ENCODE measurements around the gene MRPS27.

Gene MRPS27

GRCh38 chr5:72234868-72235267, 85.2 kb downstream of the MRPS27 start:
- DNase-seq (ENCODE audit: low read depth in 3 of 3, low spot score in 1 of 3) = no peak

GRCh38 chr5:72234265-72234700, 85.8 kb downstream of the MRPS27 start:
- DNase-seq (ENCODE audit: low read depth in 3 of 3, low spot score in 1 of 3) = no peak

- DNase-seq (ENCODE audit: low read depth in 3 of 3, low spot score in 1 of 3) = no peak
Observed at GRCh38 chr5:72233835-72234234, 86.2 kb downstream of the MRPS27 start.

GRCh38 chr5:72232838-72233237, 87.2 kb downstream of the MRPS27 start:
- DNase-seq (ENCODE audit: low read depth in 3 of 3, low spot score in 1 of 3) = no peak

GRCh38 chr5:72231991-72232703, 87.9 kb downstream of the MRPS27 start:
- no peak for DNase-seq (ENCODE audit: low read depth in 3 of 3, low spot score in 1 of 3)

DNA sequence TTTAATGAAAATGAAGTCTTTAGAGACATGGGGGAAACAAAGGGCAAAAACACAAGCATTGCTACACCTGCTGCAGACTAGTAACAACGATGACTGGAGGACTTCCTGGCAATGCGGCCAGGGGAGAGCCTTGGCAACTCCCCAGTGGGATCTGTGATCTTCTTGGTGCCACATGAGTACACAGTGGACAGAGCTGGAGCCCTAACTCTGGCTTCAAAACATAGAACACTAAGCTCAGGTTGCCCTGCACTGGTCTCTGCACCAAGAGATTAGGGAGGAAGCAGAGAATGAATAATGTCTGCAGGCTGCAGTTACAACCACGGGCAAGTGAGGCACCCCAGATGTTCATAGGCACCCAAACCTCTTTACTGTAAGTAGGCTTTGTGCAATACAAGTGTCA, 91.1 kb downstream of the MRPS27 start:
- no peak for DNase-seq (ENCODE audit: low read depth in 3 of 3, low spot score in 1 of 3)

GRCh38 chr5:72226950-72227349, 93.1 kb downstream of the MRPS27 start:
- DNase-seq (ENCODE audit: low read depth in 3 of 3, low spot score in 1 of 3) = no peak

GRCh38 chr5:72225741-72226140, 94.3 kb downstream of the MRPS27 start:
- DNase-seq (ENCODE audit: low read depth in 3 of 3, low spot score in 1 of 3) = no peak

DNA sequence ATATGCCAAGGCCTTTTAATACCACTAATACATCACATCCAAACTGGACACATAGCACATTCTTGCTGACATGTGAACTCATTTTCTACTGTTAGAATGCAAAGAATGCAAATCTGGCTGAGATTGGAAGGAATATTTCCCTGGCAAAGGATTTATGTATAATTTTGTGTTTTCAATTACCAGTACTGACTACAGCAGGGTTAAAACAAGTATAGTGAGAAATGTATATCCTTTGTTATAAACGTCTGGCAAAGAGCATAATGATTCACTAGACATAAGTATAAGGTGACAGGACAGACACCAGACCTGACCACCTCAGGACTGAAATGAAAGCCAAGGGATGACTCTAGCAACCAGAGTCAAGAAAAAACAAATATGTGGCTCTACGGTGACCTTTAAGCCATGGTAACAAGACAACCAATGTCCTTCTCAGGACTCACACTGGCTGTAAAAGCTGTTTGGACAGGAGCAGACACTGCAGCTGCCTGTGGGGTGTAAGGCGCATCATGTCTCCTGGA, 95.0 kb downstream of the MRPS27 start:
- no peak for DNase-seq (ENCODE audit: low read depth in 3 of 3, low spot score in 1 of 3)

DNA sequence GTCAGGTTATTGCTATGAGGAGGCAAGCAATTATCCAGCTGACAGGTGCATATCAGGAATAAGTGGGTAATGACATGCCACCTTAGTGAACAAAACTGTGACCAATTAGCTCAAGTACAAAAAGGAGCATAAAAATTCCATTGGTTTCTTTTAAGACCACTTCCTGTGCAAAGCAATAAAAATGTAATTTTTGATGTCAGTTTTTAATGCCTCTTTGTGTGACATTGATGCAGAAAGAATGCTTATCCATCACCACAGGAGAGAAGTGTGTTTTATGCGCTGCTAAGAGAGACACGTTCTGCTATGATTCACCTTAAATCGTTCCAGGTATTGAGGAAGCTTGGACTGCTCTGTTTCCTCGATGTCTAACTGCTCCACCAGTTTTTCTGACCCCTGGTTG, 96.7 kb downstream of the MRPS27 start:
- DNase-seq (ENCODE audit: low read depth in 3 of 3, low spot score in 1 of 3) = no peak

GRCh38 chr5:72222521-72222920, 97.5 kb downstream of the MRPS27 start:
- no peak for DNase-seq (ENCODE audit: low read depth in 3 of 3, low spot score in 1 of 3)

GRCh38 chr5:72221541-72221940, 98.5 kb downstream of the MRPS27 start:
- no peak for DNase-seq (ENCODE audit: low read depth in 3 of 3, low spot score in 1 of 3)

DNA sequence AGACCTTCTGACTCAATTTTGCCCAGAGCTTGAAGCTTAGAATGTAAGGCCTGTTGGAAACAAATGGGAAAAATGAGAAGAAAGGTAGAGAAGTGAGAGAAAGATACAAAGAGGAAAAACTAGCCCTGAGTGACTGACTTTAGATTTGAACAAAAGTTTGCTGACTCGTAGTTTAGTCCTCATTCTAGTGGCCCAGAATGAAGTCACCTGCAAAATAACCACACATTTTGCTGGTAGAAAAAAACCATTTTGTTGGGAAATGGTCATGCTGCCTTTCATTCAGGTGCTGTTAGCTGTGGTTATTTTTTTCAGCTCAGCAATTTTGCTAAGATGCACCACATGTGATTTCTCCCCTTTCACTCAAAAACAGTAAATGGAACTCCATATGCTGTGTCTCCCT, 98.9 kb downstream of the MRPS27 start:
- DNase-seq (ENCODE audit: low read depth in 3 of 3, low spot score in 1 of 3) = no peak

DNA sequence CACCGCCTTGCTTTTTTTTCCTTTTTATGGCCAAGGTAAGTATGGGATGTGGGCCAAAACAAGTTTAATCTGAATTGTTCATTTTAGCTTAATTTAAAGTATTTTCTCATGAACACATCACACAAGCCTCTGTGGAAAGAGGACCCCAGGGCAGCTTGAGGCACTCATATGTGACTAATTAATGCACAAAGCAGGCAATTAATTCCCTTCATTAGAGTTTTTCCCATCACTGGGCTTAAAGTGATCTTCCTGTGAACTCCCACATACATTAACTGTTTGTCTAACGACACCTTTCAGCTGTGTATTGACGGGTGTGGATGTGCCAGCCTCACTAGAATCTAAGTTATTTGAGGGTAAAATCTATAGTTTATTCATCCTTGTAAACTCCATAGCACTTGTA, 103.3 kb downstream of the MRPS27 start:
- no peak for DNase-seq (ENCODE audit: low read depth in 3 of 3, low spot score in 1 of 3)

DNA sequence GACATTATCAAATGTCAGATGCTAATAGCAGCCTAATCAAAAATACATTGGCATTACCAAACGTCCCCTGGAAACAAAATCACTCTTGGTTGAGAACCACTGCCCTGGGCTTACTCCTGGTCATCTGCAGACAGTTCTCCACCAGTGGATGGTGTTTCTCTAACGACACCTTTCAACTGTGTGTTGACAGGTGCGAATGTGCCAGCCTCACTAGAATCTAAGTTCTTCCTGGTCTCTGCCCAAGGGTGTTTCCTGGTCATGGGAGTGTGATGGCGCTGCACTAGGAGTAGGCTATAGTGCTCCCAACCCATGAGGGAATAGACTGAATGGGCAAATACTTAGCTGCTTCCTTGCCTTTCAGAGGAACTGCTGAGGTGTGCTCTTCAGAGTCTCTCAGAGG, 105.9 kb downstream of the MRPS27 start:
- DNase-seq (ENCODE audit: low read depth in 3 of 3, low spot score in 1 of 3) = no peak

- DNase-seq (ENCODE audit: low read depth in 3 of 3, low spot score in 1 of 3) = no peak
Observed at GRCh38 chr5:72213482-72213881, 106.6 kb downstream of the MRPS27 start.

DNA sequence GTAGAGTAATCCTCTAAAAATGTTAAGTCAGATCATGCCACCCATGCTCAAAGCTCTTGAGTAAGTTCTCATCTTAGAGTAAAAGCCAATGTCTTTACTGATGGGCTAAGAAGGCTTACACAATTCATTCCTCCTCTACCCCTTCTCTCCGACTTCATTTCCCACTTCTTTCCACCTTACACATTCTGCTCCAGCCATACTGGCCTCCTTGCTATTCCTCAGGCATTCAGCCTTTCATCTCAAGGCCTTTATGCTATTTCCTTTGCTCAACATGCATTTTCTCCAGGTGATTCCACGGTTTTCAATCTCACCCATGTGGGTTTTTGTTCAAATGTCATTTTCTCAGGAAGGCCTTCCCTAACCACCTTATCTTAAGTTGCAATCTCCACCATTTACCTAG, 107.9 kb downstream of the MRPS27 start:
- no peak for DNase-seq (ENCODE audit: low read depth in 3 of 3, low spot score in 1 of 3)

DNA sequence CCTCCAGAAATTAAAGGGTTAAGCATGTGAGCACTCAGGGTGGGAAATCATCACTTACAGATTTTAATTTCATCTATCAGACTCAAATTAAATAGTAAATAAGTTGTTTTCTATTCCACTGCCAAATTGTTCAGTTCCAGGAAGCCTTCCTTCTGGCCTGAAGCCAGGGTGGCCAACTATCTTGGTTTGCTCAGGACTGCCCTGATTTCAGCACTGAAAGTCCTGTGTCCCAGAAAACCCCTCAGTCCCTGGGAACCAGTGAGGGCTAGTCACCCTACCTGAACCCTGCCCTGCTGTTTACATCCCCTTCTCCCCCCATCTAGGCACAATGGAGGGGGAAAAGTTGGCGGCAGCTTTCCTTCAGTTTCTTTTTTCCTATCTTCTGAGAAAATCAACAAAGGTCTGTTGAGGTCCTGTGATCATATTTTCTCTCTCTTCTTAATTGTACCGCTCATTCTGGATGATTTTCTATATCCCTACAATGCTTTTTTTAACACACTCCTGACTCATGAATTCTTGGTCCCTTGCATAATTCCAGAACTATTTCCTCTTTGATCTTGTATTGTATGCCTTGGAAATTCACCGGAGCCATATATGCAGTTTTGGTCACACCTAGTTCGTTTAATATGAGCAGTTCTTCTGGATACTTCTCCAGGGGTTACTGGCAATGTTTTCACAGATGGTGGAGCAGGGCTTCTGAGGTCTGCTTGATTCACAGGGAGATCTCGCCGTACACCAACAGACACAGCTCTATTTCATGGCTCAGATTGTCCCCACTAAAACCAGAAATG, 109.0 kb downstream of the MRPS27 start:
- DNase-seq (ENCODE audit: low read depth in 3 of 3, low spot score in 1 of 3) = no peak

GRCh38 chr5:72209147-72210115, 110.6 kb downstream of the MRPS27 start:
- DNase-seq (ENCODE audit: low read depth in 3 of 3, low spot score in 1 of 3) = no peak

- no peak for DNase-seq (ENCODE audit: low read depth in 3 of 3, low spot score in 1 of 3)
Observed at GRCh38 chr5:72208324-72208926, 111.6 kb downstream of the MRPS27 start.

GRCh38 chr5:72206994-72207393, 113.0 kb downstream of the MRPS27 start:
- no peak for DNase-seq (ENCODE audit: low read depth in 3 of 3, low spot score in 1 of 3)
